Esophagus squamous epithelium (tissue), 4 donors: ENCODE data around the gene CYP3A5.

Experiments
- POLR2A ChIP-seq, 4 donors: fragments of 450-650 bp; IDR thresholded peaks; one replicate each; pipeline ENCODE4 v1.6.1; 2017; ENCODE audit warnings: antibody characterized with exemption in 4 of 4, mild to moderate bottlenecking in 4 of 4, moderate library complexity in 3 of 4
- TF ChIP-seq, protein P1 (sequence below), 6 experiments: fragments of 450-650 bp in 4 of 6; fragments of 200-600 bp in 2 of 6; sonication (generic) in 2 of 6; IDR thresholded peaks; one replicate each; pipeline ENCODE4 v1.5.1; 2016 to 2019; ENCODE audit warnings: antibody characterized with exemption in 6 of 6, mild to moderate bottlenecking in 4 of 6, moderate library complexity in 4 of 6

DNA sequence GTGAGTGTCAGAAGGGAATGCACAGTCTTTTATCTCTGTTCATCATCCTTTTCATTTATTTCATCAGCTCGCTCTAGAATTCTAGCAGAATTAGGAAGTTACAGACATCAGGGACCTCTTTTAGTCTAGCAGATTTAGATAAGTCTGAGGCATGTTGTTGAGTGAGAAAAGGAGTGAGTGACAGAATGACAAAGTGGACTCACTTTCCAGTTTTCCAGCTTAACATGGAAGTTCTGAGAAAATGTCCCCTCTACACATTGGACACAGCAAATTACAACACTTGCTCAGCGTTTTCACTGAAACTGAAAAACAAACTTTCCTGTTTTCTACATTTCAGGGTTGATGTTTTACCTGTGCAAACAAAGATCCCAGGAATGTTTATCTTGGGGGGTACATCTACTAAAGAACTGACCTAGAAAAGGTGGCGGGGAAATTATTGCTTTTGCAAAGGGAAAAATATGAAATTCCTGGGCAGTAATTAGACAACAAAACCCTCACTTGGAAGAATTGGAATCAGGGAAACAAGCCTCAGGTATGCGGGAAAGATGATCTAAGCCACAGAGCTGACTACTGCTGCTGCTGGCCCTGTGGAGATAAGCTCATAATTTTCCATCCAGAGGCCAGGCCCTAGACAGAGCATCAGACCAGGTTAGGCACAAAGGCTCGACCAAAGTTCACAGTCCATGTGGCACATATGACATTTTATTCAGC is 14.6 kb upstream of the CYP3A5 start:
- TF ChIP-seq, protein P1, sequence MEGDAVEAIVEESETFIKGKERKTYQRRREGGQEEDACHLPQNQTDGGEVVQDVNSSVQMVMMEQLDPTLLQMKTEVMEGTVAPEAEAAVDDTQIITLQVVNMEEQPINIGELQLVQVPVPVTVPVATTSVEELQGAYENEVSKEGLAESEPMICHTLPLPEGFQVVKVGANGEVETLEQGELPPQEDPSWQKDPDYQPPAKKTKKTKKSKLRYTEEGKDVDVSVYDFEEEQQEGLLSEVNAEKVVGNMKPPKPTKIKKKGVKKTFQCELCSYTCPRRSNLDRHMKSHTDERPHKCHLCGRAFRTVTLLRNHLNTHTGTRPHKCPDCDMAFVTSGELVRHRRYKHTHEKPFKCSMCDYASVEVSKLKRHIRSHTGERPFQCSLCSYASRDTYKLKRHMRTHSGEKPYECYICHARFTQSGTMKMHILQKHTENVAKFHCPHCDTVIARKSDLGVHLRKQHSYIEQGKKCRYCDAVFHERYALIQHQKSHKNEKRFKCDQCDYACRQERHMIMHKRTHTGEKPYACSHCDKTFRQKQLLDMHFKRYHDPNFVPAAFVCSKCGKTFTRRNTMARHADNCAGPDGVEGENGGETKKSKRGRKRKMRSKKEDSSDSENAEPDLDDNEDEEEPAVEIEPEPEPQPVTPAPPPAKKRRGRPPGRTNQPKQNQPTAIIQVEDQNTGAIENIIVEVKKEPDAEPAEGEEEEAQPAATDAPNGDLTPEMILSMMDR (IDR thresholded peaks at IDR 0.05): no peak
- TF ChIP-seq POLR2A (IDR thresholded peaks at IDR 0.05): no peak
